Endothelial cell (in vitro differentiated cells): Measurements from ENCODE around the gene RPS6KA2. TPM values are rescaled to one million over a fixed set of nuclear protein-coding genes. Genes with fewer than 3 reads are reported as not detected.

Source experiments
- DNase-seq: peaks from one replicate; pipeline ENCODE4 v3.0.0; 2021; ENCODE audit warnings: low spot score
- H3K27ac Mint-ChIP-seq: one replicate; pipeline ENCODE4 v1.8.0; 2021; ENCODE audit warnings: mixed read lengths, inconsistent platforms; ENCODE audit not compliant: unreplicated experiment
- H3K27me3 Mint-ChIP-seq: one replicate; pipeline ENCODE4 v1.8.0; 2021; ENCODE audit warnings: mild to moderate bottlenecking, moderate library complexity, mixed read lengths, inconsistent platforms; ENCODE audit not compliant: unreplicated experiment
- H3K36me3 Mint-ChIP-seq: one replicate; pipeline ENCODE4 v1.8.0; 2021; ENCODE audit warnings: mild to moderate bottlenecking, low read depth, mixed read lengths, inconsistent platforms; ENCODE audit not compliant: unreplicated experiment
- H3K4me1 Mint-ChIP-seq: one replicate; pipeline ENCODE4 v1.8.0; 2021; ENCODE audit warnings: mild to moderate bottlenecking, mixed read lengths, inconsistent platforms; ENCODE audit not compliant: unreplicated experiment
- H3K4me3 Mint-ChIP-seq: one replicate; pipeline ENCODE4 v1.8.0; 2021; ENCODE audit warnings: mild to moderate bottlenecking, mixed read lengths, inconsistent platforms; ENCODE audit not compliant: unreplicated experiment
- H3K9me3 Mint-ChIP-seq: one replicate; pipeline ENCODE4 v1.8.0; 2021; ENCODE audit warnings: mixed read lengths, inconsistent platforms; ENCODE audit not compliant: unreplicated experiment
- total RNA-seq: library from RNA; stranded (reverse); fragmentation: NEBNext Ultra II Directional; extraction: Animal tissue kit (Norgen Biotek cat#: 25700); gene quantifications from one replicate; pipeline ENCODE4 v1.2.1, GENCODE V29; 2021; ENCODE audit not compliant: unreplicated experiment
- TF ChIP-seq, protein P1 (sequence below): fragments of 200-600 bp; sonication (generic); IDR thresholded peaks from one replicate; pipeline ENCODE4 v1.5.0; 2021; ENCODE audit warnings: antibody characterized with exemption; ENCODE audit not compliant: unreplicated experiment

RPS6KA2 gene
- total RNA-seq, 1 donor from 2014 or later = 105 TPM

DNA sequence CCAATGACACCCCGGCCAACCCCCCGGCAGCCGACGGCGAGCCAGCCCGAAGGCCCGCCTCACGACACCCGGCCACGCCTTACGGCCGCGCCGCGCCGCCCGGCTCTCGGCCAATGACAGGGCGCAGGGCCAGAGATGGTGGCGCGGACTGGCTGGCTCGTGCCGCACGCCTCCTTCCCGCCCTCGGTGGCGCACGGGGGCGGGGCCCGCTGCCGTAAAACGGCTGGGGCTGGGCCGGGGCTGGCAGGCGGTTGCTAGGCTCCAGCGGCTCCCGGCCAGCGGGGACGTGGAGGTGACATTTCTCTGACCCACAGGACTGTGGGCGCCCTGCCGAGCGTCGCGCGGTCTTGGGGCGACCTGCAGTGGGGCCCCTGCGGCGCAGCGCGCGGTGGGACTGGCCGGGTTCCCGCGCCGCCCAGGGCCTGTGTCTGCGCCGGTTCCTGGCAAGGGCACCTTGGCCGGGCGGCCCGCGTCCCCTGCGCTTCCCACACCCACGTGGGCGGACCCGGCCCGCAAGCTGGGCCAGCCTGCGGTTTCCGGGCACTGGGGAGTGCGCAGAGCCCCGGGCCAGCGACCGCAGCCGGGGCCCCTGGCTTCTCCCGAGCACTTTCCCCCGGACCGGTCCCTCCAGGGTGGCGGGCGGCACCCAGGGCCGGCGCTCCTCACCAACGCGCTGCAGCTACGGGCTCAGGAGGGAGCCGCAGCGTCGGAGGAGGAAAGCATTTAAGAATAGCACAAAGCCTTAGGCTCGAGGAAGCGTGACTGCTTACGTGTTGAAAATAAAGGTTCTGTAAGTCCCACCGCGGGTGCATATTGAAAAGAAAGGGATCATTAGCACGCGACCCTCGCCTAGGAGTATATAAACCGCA is 243.9 kb downstream of the RPS6KA2 start, which contains the start of gene MPC1:
Gene MPC1, minus strand, starts transcription at position 8 of the 869 bp plus-strand sequence. CDS start 64 bp downstream, outside the sequence.
- Mint-ChIP-seq H3K36me3 (no peaks in the 10 kb centered on the region), H3K27me3 (no peaks in the 10 kb centered on the region), H3K4me3 (peak within 1 kb of the TSS; percentile 94), H3K9me3 (no peaks in the 10 kb centered on the region), H3K27ac (peak within 1 kb of the TSS; percentile 86), H3K4me1 (peaks cover 10% of the 10 kb centered on the region)
- peak; percentile 98 for DNase-seq
- TF ChIP-seq, protein P1, sequence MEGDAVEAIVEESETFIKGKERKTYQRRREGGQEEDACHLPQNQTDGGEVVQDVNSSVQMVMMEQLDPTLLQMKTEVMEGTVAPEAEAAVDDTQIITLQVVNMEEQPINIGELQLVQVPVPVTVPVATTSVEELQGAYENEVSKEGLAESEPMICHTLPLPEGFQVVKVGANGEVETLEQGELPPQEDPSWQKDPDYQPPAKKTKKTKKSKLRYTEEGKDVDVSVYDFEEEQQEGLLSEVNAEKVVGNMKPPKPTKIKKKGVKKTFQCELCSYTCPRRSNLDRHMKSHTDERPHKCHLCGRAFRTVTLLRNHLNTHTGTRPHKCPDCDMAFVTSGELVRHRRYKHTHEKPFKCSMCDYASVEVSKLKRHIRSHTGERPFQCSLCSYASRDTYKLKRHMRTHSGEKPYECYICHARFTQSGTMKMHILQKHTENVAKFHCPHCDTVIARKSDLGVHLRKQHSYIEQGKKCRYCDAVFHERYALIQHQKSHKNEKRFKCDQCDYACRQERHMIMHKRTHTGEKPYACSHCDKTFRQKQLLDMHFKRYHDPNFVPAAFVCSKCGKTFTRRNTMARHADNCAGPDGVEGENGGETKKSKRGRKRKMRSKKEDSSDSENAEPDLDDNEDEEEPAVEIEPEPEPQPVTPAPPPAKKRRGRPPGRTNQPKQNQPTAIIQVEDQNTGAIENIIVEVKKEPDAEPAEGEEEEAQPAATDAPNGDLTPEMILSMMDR = no peak

DNA sequence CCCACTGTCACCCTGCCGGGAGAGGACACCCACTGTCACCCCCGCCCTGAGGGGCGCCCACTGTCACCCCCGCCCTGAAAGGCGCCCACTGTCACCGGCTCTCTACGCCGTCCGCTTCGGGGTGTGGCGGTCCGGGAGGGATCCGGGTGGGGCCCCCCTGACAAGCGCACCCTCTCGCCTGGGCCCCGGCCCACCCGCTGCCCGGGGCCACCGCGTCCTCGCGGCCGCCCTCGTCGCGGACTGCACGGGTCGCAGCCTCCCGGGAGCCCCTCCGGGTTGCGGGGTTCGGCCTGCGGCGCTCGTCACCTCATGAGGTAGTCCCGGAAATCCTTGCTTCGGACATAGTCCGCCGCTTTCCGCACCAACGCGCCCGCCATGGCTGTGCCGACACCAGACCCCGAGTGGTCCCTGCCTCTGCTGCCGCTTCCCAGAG is 244.5 kb downstream of the RPS6KA2 start:
- Mint-ChIP-seq H3K27ac (no peak overlapping the region), H3K4me1 (peaks cover 10% of the 10 kb centered on the region), H3K9me3 (no peaks in the 10 kb centered on the region), H3K36me3 (no peaks in the 10 kb centered on the region), H3K27me3 (no peaks in the 10 kb centered on the region), H3K4me3 (peak overlapping the region; percentile 94)
- TF ChIP-seq, protein P1 = no peak
- no peak for DNase-seq

DNA sequence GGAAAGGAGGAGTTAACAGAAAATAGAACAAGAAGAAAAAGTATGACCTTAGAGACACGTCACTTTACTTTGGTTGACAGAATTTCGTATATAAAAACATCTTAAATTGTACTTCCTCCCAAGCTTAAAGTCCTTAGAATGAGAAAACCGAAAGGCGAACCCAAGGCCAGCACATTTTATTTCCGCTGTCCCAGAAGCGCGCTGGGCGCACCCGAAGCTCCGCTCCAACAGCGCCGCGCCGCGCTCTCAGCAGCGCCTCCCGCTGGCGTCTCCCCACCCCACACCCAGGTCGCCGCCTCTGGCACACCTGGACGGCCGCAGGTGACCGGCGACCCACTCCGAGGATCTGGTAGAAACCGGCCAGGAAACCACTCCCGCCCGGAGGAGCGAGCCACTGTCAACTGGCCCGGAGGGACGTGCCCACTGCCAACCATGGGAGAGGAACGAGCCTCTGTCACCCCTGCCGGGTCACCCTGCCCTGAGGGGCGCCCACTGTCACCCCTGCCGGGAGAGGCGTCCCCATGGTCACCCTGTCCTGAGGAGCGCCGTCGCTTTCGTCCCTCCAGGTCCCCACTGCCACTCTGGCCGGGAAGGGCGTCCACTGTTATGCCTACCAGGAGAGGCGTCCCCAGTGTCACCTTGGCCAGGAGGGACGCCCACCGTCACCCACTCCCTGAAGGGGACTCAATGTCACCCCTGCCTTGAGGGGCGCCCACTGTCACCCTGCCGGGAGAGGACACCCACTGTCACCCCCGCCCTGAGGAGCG is 245.1 kb downstream of the RPS6KA2 start:
- Mint-ChIP-seq H3K27ac (peak overlapping the region; percentile 9), H3K36me3 (no peaks in the 10 kb centered on the region), H3K27me3 (no peaks in the 10 kb centered on the region), H3K4me3 (peak overlapping the region; percentile 94), H3K4me1 (peaks cover 10% of the 10 kb centered on the region), H3K9me3 (no peaks in the 10 kb centered on the region)
- TF ChIP-seq, protein P1 = peak; percentile 84
- peak; percentile 75 for DNase-seq

DNA sequence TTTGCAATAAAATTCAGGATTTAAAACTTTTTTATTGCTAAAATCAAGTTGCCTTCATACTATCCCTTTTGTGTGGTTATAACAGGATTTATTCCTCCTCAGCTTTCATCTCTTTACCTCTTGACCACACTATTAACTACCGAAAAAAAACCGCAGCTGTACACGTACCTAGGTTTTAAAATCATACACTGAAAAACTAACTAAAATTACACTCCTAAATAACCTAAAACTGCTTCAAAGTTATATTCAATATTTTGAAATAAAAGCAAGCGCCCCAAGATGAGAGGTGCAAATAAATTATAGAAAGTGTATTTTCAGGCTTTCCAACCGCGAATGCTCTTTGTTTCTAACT is 245.7 kb downstream of the RPS6KA2 start:
- peaks cover 10% of the 10 kb centered on the region for H3K4me1 Mint-ChIP-seq
- peak overlapping the region; percentile 94 for H3K4me3 Mint-ChIP-seq
- H3K27me3 Mint-ChIP-seq = no peaks in the 10 kb centered on the region
- TF ChIP-seq, protein P1 = no peak
- DNase-seq = no peak
- H3K36me3 Mint-ChIP-seq = no peaks in the 10 kb centered on the region
- peak overlapping the region; percentile 9 for H3K27ac Mint-ChIP-seq
- no peaks in the 10 kb centered on the region for H3K9me3 Mint-ChIP-seq

DNA sequence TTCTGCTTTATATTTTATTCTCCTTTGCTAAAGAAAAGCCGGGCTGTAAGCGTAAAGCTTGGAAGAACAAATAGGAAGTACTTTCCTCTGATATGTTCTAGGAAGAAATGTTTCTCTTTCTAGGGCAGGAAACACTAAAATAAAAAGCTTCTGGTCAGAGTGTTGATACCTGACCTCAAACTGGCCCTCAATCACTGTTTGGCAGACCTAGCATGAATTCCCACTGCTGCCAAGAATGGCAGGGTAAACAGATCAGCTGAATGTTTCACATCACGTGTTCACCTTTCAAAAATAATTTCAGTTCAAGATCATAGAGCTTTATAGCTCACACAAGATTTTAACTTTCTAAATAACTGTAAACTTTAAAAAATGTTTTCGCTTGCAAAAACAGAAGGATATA is 247.3 kb downstream of the RPS6KA2 start:
- H3K27ac Mint-ChIP-seq = no peak overlapping the region
- TF ChIP-seq, protein P1 = no peak
- H3K4me3 Mint-ChIP-seq = no peak overlapping the region
- H3K4me1 Mint-ChIP-seq = peaks cover 10% of the 10 kb centered on the region
- no peaks in the 10 kb centered on the region for H3K9me3 Mint-ChIP-seq
- no peaks in the 10 kb centered on the region for H3K36me3 Mint-ChIP-seq
- no peaks in the 10 kb centered on the region for H3K27me3 Mint-ChIP-seq
- no peak for DNase-seq
